Psoas muscle (tissue), 8 donors: ENCODE measurements around the gene IKZF5. TPM values are rescaled to one million over a fixed set of nuclear protein-coding genes. Genes with fewer than 3 reads are reported as not detected.

Source experiments
- ATAC-seq, 4 donors: fragments of 200-7000 bp; cut with Tn5 transposase; one replicate each; pipeline ENCODE4 v1.9.1; 2020; ENCODE audit warnings: moderate library complexity in 3 of 4, mild to moderate bottlenecking in 2 of 4
- DNase-seq, 2 donors: peaks; one replicate each; pipeline ENCODE4 v3.0.0-alpha.2; 2020
- H3K27ac ChIP-seq: fragments of 200-600 bp; one replicate; pipeline ENCODE4 v1.8.0; 2022
- H3K27me3 ChIP-seq, 3 donors: fragments of 200-600 bp in 1 of 3; one replicate each; pipeline versions ENCODE4 v1.6.1 to v1.8.0; 2013 to 2022; ENCODE audit warnings: low read length in 2 of 3, mild to moderate bottlenecking in 2 of 3, moderate library complexity in 1 of 3; ENCODE audit not compliant: insufficient read depth in 3 of 3
- H3K36me3 ChIP-seq, 2 donors: fragments of 200-600 bp in 1 of 2; one replicate each; pipeline versions ENCODE4 v1.6.1 to v1.8.0; 2013 to 2022; ENCODE audit warnings: low read depth in 1 of 2, mild to moderate bottlenecking in 1 of 2, moderate library complexity in 1 of 2; ENCODE audit not compliant: insufficient read depth in 1 of 2
- H3K4me1 ChIP-seq: fragments of 200-600 bp; one replicate; pipeline ENCODE4 v1.8.0; 2022
- H3K4me3 ChIP-seq: fragments of 200-600 bp; one replicate; pipeline ENCODE4 v1.8.0; 2022; ENCODE audit warnings: mild to moderate bottlenecking
- H3K9me3 ChIP-seq: fragments of 200-600 bp; one replicate; pipeline ENCODE4 v1.8.0; 2022
- CTCF ChIP-seq: fragments of 200-600 bp; IDR thresholded peaks from one replicate; pipeline ENCODE4 v1.8.0; 2022; ENCODE audit warnings: antibody characterized with exemption
- WGBS, 3 donors: extraction: QIAGEN DNeasy Blood & Tissue Kit; methylation state at CpG; one replicate each; pipeline versions ENCODE4 v1.1.6 to v1.1.7; 2013; 5-methylcytosine and 5-hydroxymethylcytosine counted together
- intact Hi-C, 2 donors: fragments of 100-400 bp; cut with DNase I; formaldehyde crosslinking; loops; one replicate each; pipeline versions ENCODE4 v1.11.0 to v1.14.2; 2022
- polyA plus RNA-seq, 3 donors: library from polyadenylated mRNA; stranded (reverse); fragments of 200-250 nt; gene quantifications; one replicate each; pipeline ENCODE4 v1.2.3, GENCODE V29; 2013
- total RNA-seq, 4 donors: library from RNA; stranded (reverse); fragmentation: NEBNext Ultra II Directional in 2 of 4; extraction: Animal tissue kit (Norgen Biotek cat#: 25700) in 2 of 4; gene quantifications; one replicate each; pipeline versions ENCODE4 v1.2.1 to v1.2.4, GENCODE V29; 2021 to 2023
- donor health status: healthy with polysubstance abuse.
- donor health status: DM: no; HTN: no; CAD: no; lungs with moderate emphysema.
- donor health status: Bipolar disorder and iron deficiency.
- donor health status: healthy.
- donor health status: DM: yes; HTN: yes; CAD: no.
- donor health status: DM: no; HTN: no; CAD: no.
- donor health status: DM: no; HTN: no; CAD: no.
- donor health status: DM: yes; HTN: yes; CAD: no.

Gene IKZF5
- total and polyA plus RNA-seq, 7 donors: 4.9 to 20.1 (median 11.2) TPM

- Histone ChIP-seq H3K27ac (no peak overlapping the region), H3K4me1 (no peaks in the 10 kb centered on the region), H3K4me3 (no peak overlapping the region), H3K9me3 (no peaks in the 10 kb centered on the region), H3K27me3 (no peaks in the 10 kb centered on the region), H3K36me3 (peaks cover 0 to 58% of the 10 kb centered on the region in 2 donors)
- ATAC-seq (no peak), DNase-seq (no peak)
- 96 to 97% (median 97%) methylated on average over 3 of the region's 3 CpGs for WGBS, 3 donors
- TF ChIP-seq CTCF: no peak
- intact Hi-C loops: no loop called here
These were observed 59.3 kb downstream of the IKZF5 start for GRCh38 chr10:122949296-122949695.

Other genes starting within 250 kb of the IKZF5 start
- under 1 TPM in 3 of 4 donors, not detected in 1; 0.10 to 0.19 (median 0.15) TPM for gene CUZD1, start 162.9 kb downstream of the IKZF5 start, total RNA-seq
- under 1 TPM; 0.17 to 0.35 (median 0.25) TPM for gene CUZD1, start 162.9 kb downstream of the IKZF5 start, polyA plus RNA-seq
- gene FAM24B, start 129.2 kb downstream of the IKZF5 start, total RNA-seq: under 1 TPM in 3 of 4 donors, not detected in 1; 0.74 to 0.97 (median 0.90) TPM
- 1 to 10 TPM in 1 of 3 donors, under 1 TPM in 2; 0.46 to 1.1 (median 0.97) TPM for gene FAM24B, start 129.2 kb downstream of the IKZF5 start, polyA plus RNA-seq
- not detected for gene FAM24A, start 98.2 kb downstream of the IKZF5 start, total RNA-seq
- not detected for gene FAM24A, start 98.2 kb downstream of the IKZF5 start, polyA plus RNA-seq
- gene C10orf88, start 54.6 kb downstream of the IKZF5 start, total RNA-seq: 1 to 10 TPM; 4.3 to 8.3 (median 6.8) TPM
- 1 to 10 TPM; 4.1 to 9.5 (median 6.3) TPM for gene C10orf88, start 54.6 kb downstream of the IKZF5 start, polyA plus RNA-seq
- 1 to 10 TPM; 3.3 to 5.2 (median 4.0) TPM for gene PSTK, start 28.4 kb downstream of the IKZF5 start, total RNA-seq
- gene PSTK, start 28.4 kb downstream of the IKZF5 start, polyA plus RNA-seq: 1 to 10 TPM; 5.5 to 8.3 (median 5.5) TPM
- gene ACADSB, start 211 bp upstream of the IKZF5 start, total RNA-seq: 10 to 100 TPM; 37.4 to 50.1 (median 43.5) TPM
- gene ACADSB, start 211 bp upstream of the IKZF5 start, polyA plus RNA-seq: 10 to 100 TPM in 2 of 3 donors, 1 to 10 TPM in 1; 9.8 to 21.7 (median 12.9) TPM
- not detected for gene HMX3, start 127.2 kb upstream of the IKZF5 start, total RNA-seq
- gene HMX3, start 127.2 kb upstream of the IKZF5 start, polyA plus RNA-seq: not detected
- not detected for gene HMX2, start 139.3 kb upstream of the IKZF5 start, total RNA-seq
- gene HMX2, start 139.3 kb upstream of the IKZF5 start, polyA plus RNA-seq: not detected
- 10 to 100 TPM; 28.6 to 35.3 (median 31.2) TPM for gene BUB3, start 145.6 kb upstream of the IKZF5 start, total RNA-seq
- gene BUB3, start 145.6 kb upstream of the IKZF5 start, polyA plus RNA-seq: 10 to 100 TPM; 32.9 to 67.3 (median 49.1) TPM